ENCODE results near the gene PIP5K1C.

DNA sequence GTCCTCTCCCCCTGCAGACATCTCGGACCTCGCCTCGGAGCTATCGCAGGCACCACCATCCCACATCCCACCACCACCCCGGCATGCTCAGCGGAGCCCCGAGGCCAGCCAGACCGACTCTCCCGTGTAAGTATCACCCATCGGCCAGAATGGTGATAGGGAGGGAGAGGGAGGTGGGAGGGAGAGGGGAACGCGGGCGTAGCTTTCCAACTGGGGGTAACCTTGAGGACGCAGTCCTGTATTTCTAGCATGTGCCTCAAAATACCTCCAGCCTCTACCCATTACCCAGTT, 34.0 kb upstream of the PIP5K1C start:
- TF ChIP-seq, protein P1, sequence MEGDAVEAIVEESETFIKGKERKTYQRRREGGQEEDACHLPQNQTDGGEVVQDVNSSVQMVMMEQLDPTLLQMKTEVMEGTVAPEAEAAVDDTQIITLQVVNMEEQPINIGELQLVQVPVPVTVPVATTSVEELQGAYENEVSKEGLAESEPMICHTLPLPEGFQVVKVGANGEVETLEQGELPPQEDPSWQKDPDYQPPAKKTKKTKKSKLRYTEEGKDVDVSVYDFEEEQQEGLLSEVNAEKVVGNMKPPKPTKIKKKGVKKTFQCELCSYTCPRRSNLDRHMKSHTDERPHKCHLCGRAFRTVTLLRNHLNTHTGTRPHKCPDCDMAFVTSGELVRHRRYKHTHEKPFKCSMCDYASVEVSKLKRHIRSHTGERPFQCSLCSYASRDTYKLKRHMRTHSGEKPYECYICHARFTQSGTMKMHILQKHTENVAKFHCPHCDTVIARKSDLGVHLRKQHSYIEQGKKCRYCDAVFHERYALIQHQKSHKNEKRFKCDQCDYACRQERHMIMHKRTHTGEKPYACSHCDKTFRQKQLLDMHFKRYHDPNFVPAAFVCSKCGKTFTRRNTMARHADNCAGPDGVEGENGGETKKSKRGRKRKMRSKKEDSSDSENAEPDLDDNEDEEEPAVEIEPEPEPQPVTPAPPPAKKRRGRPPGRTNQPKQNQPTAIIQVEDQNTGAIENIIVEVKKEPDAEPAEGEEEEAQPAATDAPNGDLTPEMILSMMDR (IDR thresholded peaks at IDR 0.05), result no peak
- TF ChIP-seq EP300 (IDR thresholded peaks at IDR 0.05), result no peak

Measured in ovary (tissue), 3 donors.